Superior temporal gyrus (tissue), 1 donor: Measurements from ENCODE around the gene PTTG1IP.

Experiments used
- DNase-seq: peaks from one replicate; pipeline ENCODE4 v3.0.0-alpha.2; 2016; ENCODE audit errors: extremely low spot score

Gene PTTG1IP

DNA sequence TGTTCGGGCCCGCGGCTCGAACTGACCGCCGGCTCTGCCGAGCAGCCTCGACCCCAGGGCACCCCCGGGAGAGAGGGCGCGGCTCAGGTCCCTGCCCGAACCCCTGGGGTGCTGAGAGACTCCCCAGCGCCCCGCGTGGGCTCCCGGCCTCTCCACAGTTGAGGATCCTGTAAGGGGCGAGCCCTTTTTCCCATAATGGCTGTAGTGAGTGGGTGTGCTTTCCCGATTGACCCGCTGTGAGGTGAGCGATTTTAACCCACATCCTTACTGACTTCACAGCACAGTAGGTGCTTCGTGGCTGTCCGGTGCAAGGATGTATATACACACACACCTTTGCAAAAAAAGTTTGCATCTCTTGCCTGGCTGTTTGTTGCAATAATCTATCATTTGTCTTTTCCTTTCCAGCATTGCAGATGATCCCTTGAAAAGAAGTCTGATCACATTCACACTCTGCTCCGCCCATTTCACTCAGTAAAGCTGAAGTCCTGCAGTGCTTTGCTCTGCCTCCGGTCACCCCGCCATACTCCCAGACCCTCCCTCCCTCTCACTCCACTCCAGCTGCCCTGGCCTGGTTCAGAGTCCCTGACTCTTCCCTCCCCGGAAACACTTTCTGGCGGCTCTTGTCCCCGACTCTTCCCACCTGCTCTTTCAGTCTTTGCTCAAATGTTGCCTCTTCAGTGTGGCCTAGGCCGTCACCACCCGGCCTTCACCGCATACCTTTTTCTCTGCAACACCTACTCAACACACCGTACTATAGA, 70.9 kb downstream of the PTTG1IP start:
- DNase-seq = no peak

DNA sequence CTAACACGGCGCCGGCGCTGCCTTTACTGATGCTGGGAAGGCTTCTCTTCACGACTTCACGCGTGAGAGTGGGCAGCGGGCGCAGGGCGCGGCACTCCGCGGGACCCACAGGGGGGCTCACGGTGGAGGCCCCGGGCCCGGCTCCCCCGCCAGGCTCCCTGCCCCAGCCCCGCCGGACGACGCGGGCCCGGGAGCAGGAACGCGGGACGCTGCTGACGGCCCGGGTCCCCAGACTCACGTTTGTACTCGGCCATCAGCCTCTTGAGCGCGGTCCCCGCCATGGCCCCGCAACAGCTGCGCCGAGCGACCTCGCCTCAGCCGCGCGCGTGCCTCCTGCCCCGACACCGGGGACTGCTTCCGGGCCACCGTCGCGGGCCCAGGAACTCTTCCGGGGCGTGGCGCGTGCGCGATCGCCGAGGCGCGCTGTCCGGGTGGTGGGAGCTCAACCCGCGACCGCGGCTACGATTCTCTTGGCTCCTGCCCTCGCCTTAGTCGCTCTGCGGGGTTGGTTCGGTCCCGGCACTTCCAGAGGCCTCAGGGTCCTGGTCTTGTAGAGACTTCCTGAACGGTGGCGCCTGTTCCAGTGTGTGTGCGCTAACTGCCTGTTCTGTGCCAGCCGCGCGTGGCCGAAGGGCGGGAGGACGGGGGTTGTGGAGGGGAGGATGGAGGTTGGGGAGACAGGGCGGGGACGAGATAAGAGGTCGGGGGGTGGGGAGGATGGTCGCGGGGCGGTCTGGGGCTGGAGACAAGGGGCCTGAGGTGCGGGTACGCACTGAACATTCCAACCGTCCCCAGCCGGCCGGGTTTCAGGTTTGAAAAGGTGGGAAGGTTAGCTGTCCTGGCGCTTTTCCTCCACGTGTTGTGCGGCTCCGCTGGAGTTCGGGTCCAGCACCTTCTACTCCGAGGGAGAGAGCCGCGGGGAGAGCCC, 71.8 kb downstream of the PTTG1IP start, which contains the start of gene UBE2G2:
TSS of gene UBE2G2 (minus strand) at position 353 of the 928 bp plus-strand sequence. CDS start at position 281, 72 bp downstream.
- peak; percentile 81 for DNase-seq

DNA sequence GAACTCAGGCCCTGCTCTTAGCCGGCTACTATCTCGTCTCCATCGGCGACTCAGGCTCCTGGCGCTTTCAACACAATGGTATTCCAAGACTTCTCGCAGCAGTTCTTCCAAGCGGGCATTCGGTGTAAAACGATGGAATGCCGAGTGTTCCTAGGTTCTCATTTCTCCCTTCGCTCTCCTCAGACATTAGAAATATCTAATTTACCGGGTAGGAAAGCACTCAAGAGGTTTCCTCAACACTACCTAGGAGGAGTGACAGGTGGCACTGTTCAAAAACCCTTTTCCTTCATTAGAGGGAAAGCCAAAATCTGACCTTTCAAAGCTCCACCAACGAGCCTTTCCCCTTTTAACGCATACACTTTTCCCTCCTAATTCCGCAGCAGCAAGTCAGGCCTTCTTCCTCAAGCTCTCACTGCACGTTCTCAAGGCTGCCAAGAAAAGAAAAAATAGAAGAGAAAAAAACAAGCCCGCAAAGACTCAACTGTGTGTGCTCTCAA, 72.5 kb downstream of the PTTG1IP start:
- peak; percentile 17 for DNase-seq

DNA sequence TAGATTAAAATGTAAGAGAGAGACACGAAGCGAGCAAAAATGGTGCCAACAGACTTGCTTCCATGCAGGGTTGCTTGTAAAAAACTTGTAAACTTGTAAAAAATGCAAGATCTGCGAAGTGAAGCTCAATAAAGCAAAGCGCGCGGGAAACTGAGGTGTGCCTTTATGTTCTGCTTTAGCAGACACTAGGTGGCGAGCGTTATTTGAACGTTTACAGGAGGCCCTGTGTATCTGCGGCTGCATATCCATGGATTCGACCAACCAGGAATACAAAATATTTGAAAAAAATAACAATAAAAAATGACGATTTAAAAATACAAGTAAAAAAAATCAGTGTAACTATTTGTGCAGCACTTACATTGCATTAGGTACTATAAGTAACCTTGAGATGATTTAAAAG, 73.4 kb downstream of the PTTG1IP start:
- DNase-seq = peak; percentile 34

DNA sequence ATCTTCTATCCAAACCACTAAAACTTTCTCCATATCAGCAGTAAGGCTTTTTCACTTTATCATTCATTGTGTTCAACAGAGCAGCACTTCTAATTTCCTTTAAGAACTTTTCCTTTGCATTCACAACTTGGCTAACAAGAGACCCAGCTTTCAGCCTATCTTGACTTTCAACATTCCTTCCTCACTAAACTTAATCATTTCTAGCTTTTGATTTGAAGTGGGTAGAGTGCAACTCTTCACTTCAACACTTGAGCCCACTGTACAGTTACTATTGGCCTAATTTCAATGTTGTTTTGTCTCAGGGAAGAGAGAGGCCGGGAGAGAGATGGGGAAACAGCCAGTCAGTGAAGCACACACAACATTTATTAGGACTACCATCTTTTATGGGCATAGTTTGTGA, 73.8 kb downstream of the PTTG1IP start:
- no peak for DNase-seq
